PC-9 (cell line): Measurements from ENCODE around the gene CCBE1. TPM values are rescaled to one million over a fixed set of nuclear protein-coding genes. Genes with fewer than 3 reads are reported as not detected.

Source experiments
- BruUV-seq: library from RNA; stranded (reverse); fragments of 400-500 nt; replicated peaks from 2 replicates; lab custom pipeline; 2021; lab: Mats Ljungman, UMichigan
- CTCF ChIA-PET: fragments of 300-600 bp; sonication (Branson Sonifier 250); formaldehyde crosslinking; loops from one replicate; lab custom pipeline; 2022; ENCODE audit warnings: antibody characterized with exemption; lab: Charles Lee
- POLR2A ChIA-PET: fragments of 300-600 bp; sonication (Branson Sonifier 250); formaldehyde crosslinking; loops from one replicate; lab custom pipeline; 2022; ENCODE audit warnings: antibody characterized with exemption; ENCODE audit not compliant: unreplicated experiment; lab: Charles Lee
- DNase-seq, 2 experiments: peaks; one replicate each; pipeline versions ENCODE4 v3.0.0 to v3.0.0-alpha.2; 2015 to 2022; ENCODE audit warnings: mixed read lengths in 1 of 2
- H2AFZ ChIP-seq: fragments of 200-600 bp; sonication (generic); 2 replicates; pipeline ENCODE4 v1.8.1; 2017; ENCODE audit warnings: antibody characterized with exemption
- H3F3A ChIP-seq: fragments of 200-600 bp; sonication (generic); 2 replicates; pipeline ENCODE4 v1.8.1; 2017; ENCODE audit warnings: antibody characterized with exemption, mild to moderate bottlenecking, low read depth; ENCODE audit not compliant: insufficient read depth
- H3K27ac ChIP-seq: fragments of 200-600 bp; sonication (generic); 2 replicates; pipeline ENCODE4 v1.6.1; 2016; ENCODE audit warnings: mixed run types
- H3K27me3 ChIP-seq: fragments of 200-600 bp; sonication (generic); 2 replicates; pipeline ENCODE4 v1.6.1; 2016; ENCODE audit warnings: low read depth, mixed run types; ENCODE audit not compliant: insufficient read depth
- H3K36me3 ChIP-seq: fragments of 200-600 bp; sonication (generic); 2 replicates; pipeline ENCODE4 v1.6.1; 2016; ENCODE audit warnings: low read depth, mixed run types
- H3K4me1 ChIP-seq: fragments of 200-600 bp; sonication (generic); replicated peaks from 2 replicates; pipeline ENCODE4 v1.6.1; 2016; ENCODE audit warnings: mixed run types; ENCODE audit not compliant: insufficient read depth
- H3K4me2 ChIP-seq: fragments of 200-600 bp; sonication (generic); 2 replicates; pipeline ENCODE4 v1.6.1; 2017; ENCODE audit warnings: mixed run types
- H3K4me3 ChIP-seq: fragments of 200-600 bp; sonication (generic); 2 replicates; pipeline ENCODE4 v1.6.1; 2016; ENCODE audit warnings: mixed run types
- H3K79me2 ChIP-seq: fragments of 200-600 bp; sonication (generic); 2 replicates; pipeline ENCODE4 v1.6.1; 2017; ENCODE audit warnings: low read depth, mixed run types
- H3K9me2 ChIP-seq: fragments of 200-600 bp; sonication (generic); 2 replicates; pipeline ENCODE4 v1.8.1; 2017; ENCODE audit warnings: mild to moderate bottlenecking; ENCODE audit not compliant: insufficient read depth
- H3K9me3 ChIP-seq: fragments of 200-600 bp; sonication (generic); 2 replicates; pipeline ENCODE4 v1.8.1; 2016; ENCODE audit warnings: low read depth; ENCODE audit not compliant: insufficient read depth
- H4K20me1 ChIP-seq: fragments of 200-600 bp; sonication (generic); 2 replicates; pipeline ENCODE4 v1.8.1; 2017; ENCODE audit not compliant: insufficient read depth
- CTCF ChIP-seq: fragments of 200-600 bp; sonication (generic); conservative IDR thresholded peaks from 2 replicates; pipeline ENCODE4 v1.6.1; 2017; ENCODE audit warnings: mixed run types, antibody characterized with exemption, mild to moderate bottlenecking, moderate library complexity
- EZH2 ChIP-seq: fragments of 200-600 bp; sonication (generic); IDR thresholded peaks from 2 replicates; pipeline ENCODE4 v1.8.0; 2017; ENCODE audit warnings: antibody characterized with exemption, low read depth
- intact Hi-C: fragments of 100-400 bp; cut with micrococcal nuclease; formaldehyde crosslinking; loops from one replicate; pipeline ENCODE4 v1.10.0; 2022; ENCODE audit not compliant: unreplicated experiment
- total RNA-seq: library from RNA; stranded (reverse); gene quantifications from 2 replicates; pipeline ENCODE4 v1.2.3, GENCODE V29; 2021

Gene CCBE1
- total RNA-seq, 1 experiment from 2014 or later = 5.8 TPM

- no peak for TF ChIP-seq CTCF
- CTCF ChIA-PET = no interaction called here
- H3K4me3 ChIP-seq = no peak overlapping the region
- no peak overlapping the region for H3K27ac ChIP-seq
- no peaks in the 10 kb centered on the region for H3K27me3 ChIP-seq
- no peak overlapping the region for H3K4me2 ChIP-seq
- DNase-seq = no peak
- intact Hi-C loops = no loop called here
- BruUV-seq = no TSS peak
- H3K9me3 ChIP-seq = no peaks in the 10 kb centered on the region
- H3K4me1 ChIP-seq = no peaks in the 10 kb centered on the region
- H3K36me3 ChIP-seq = no peaks in the 10 kb centered on the region
- H3F3A ChIP-seq = no peaks in the 10 kb centered on the region
- POLR2A ChIA-PET = no interaction called here
- no peak overlapping the region for H2AFZ ChIP-seq
- H3K79me2 ChIP-seq = no peaks in the 10 kb centered on the region
- no peaks in the 10 kb centered on the region for H4K20me1 ChIP-seq
- no peaks in the 10 kb centered on the region for H3K9me2 ChIP-seq
Measured at GRCh38 chr18:59681521-59682004, 15.7 kb downstream of the CCBE1 start.

- CTCF ChIA-PET = no interaction called here
- H3K27ac ChIP-seq = no peak overlapping the region
- H3K4me2 ChIP-seq = no peak overlapping the region
- H3F3A ChIP-seq = no peaks in the 10 kb centered on the region
- H3K27me3 ChIP-seq = no peaks in the 10 kb centered on the region
- no peaks in the 10 kb centered on the region for H3K9me2 ChIP-seq
- no TSS peak for BruUV-seq
- H4K20me1 ChIP-seq = no peaks in the 10 kb centered on the region
- no peak overlapping the region for H3K4me3 ChIP-seq
- POLR2A ChIA-PET = no interaction called here
- TF ChIP-seq CTCF (no peak), EZH2 (no peak)
- no peak for DNase-seq
- intact Hi-C loops = no loop called here
- no peaks in the 10 kb centered on the region for H3K4me1 ChIP-seq
- H3K79me2 ChIP-seq = no peaks in the 10 kb centered on the region
- no peak overlapping the region for H2AFZ ChIP-seq
- H3K36me3 ChIP-seq = no peaks in the 10 kb centered on the region
- H3K9me3 ChIP-seq = no peaks in the 10 kb centered on the region
Measured at GRCh38 chr18:59681051-59681450, 16.2 kb downstream of the CCBE1 start.

GRCh38 chr18:59675346-59675745 lies 21.9 kb downstream of the CCBE1 start:
- Histone ChIP-seq H3K27ac (no peak overlapping the region), H3K9me2 (no peaks in the 10 kb centered on the region), H3K4me3 (no peak overlapping the region), H3K36me3 (no peaks in the 10 kb centered on the region), H3F3A (no peaks in the 10 kb centered on the region), H3K79me2 (no peaks in the 10 kb centered on the region), H4K20me1 (no peaks in the 10 kb centered on the region), H3K4me1 (no peaks in the 10 kb centered on the region), H3K9me3 (no peaks in the 10 kb centered on the region), H3K4me2 (no peak overlapping the region), H2AFZ (no peak overlapping the region), H3K27me3 (no peaks in the 10 kb centered on the region)
- ChIA-PET POLR2A (no interaction called here), CTCF (no interaction called here)
- no TSS peak for BruUV-seq
- TF ChIP-seq EZH2 = no peak
- TF ChIP-seq CTCF = no peak
- no peak for DNase-seq
- intact Hi-C loops = no loop called here
